ENCODE data around the gene ZDHHC1.

The ZDHHC1 gene

GRCh38 chr16:67350324-67350723, 66.0 kb downstream of the ZDHHC1 start:
- no peak for DNase-seq

- DNase-seq = no peak
These were observed 67.1 kb downstream of the ZDHHC1 start for GRCh38 chr16:67349172-67349571.

GRCh38 chr16:67346341-67346740, 69.9 kb downstream of the ZDHHC1 start:
- no peak for DNase-seq

- DNase-seq = no peak
These were observed 70.9 kb downstream of the ZDHHC1 start for GRCh38 chr16:67345401-67345800.

Measured in 8988T (cell line).